Epithelial cell of esophagus (primary cell): ENCODE results near the gene KPNB1.
"Not testable (repeated sequence)": the region's sequence is repeated elsewhere in the genome, so short reads cannot be mapped to it uniquely, and the experiment has no call there.

Experiments used
- DNase-seq: peaks from one replicate; pipeline ENCODE4 v3.0.0; 2010; ENCODE audit warnings: low read depth
- H3K4me3 ChIP-seq: 2 replicates; pipeline ENCODE4 v1.5.1; 2011; ENCODE audit warnings: mild to moderate bottlenecking, low read length, control low read depth
- TF ChIP-seq, protein P1 (sequence below): IDR thresholded peaks from 2 replicates; pipeline ENCODE4 v1.5.1; 2011; ENCODE audit warnings: low read depth, mild to moderate bottlenecking, low read length, control low read depth, inconsistent platforms; ENCODE audit not compliant: insufficient read depth; ENCODE audit errors: missing control alignments

KPNB1 gene

DNA sequence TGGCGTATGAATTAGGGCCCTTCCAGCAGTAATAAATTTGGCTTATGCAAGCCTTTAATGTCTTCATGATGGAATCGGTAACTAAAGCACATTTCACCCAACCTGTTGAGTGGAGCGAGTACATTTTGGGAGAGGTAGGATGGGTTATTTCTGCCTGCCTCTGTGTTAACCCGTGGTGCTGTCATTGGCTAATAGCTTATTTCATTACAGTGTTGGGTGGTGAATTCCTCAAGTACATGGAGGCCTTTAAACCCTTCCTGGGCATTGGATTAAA lies 26.4 kb downstream of the KPNB1 start:
- no peak overlapping the region for H3K4me3 ChIP-seq
- TF ChIP-seq, protein P1, sequence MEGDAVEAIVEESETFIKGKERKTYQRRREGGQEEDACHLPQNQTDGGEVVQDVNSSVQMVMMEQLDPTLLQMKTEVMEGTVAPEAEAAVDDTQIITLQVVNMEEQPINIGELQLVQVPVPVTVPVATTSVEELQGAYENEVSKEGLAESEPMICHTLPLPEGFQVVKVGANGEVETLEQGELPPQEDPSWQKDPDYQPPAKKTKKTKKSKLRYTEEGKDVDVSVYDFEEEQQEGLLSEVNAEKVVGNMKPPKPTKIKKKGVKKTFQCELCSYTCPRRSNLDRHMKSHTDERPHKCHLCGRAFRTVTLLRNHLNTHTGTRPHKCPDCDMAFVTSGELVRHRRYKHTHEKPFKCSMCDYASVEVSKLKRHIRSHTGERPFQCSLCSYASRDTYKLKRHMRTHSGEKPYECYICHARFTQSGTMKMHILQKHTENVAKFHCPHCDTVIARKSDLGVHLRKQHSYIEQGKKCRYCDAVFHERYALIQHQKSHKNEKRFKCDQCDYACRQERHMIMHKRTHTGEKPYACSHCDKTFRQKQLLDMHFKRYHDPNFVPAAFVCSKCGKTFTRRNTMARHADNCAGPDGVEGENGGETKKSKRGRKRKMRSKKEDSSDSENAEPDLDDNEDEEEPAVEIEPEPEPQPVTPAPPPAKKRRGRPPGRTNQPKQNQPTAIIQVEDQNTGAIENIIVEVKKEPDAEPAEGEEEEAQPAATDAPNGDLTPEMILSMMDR = no peak

DNA sequence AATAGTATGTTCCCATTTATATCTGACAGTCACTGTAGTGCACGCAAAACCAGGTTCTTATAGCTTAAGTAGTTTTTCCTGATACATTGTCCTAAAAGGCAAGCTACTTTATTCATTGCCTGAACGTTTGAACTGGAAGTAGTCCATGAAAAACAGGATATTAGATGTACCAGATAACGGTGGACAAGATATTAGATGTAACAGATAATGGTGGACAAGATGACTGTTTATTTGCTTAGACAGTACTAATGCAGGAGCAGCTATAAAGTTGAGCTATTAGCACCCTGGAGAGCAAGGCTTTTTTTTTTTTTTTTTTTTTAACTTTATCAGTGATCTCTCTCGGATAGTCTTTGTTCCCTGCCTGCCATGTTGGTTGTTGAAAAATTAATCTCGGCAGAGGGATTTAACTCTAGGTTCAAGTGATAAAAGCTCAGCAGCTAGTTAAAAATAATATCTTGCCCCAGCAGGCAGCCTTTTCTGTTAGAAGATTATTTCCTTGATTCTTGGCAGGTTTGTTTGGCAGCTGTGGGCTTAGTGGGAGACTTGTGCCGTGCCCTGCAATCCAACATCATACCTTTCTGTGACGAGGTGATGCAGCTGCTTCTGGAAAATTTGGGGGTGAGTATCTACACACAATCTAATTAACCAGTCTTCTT lies 26.9 kb downstream of the KPNB1 start:
- no peak overlapping the region for H3K4me3 ChIP-seq
- DNase-seq = no peak
- TF ChIP-seq, protein P1 = no peak

More for the DNA sequence above, 26.4 kb downstream of the KPNB1 start:
- DNase-seq = no peak

DNA sequence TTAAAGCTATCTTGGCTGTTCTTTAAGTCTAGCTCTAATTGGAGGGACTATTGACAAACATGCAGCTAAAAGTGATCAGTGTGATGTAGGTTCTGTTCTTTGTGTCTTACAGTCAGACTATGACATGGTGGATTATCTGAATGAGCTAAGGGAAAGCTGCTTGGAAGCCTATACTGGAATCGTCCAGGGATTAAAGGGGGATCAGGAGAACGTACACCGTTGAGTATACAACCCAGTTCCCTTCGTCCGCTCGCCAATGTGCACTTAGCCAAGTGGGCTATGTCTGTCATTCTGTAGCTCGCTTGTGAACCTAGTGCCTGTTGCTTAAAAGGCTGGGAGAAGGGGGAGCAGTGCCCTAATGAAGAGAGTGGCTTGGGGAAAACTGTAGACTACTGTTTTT lies 28.5 kb downstream of the KPNB1 start:
- H3K4me3 ChIP-seq = no peak overlapping the region
- TF ChIP-seq, protein P1 = no peak
- no peak for DNase-seq

DNA sequence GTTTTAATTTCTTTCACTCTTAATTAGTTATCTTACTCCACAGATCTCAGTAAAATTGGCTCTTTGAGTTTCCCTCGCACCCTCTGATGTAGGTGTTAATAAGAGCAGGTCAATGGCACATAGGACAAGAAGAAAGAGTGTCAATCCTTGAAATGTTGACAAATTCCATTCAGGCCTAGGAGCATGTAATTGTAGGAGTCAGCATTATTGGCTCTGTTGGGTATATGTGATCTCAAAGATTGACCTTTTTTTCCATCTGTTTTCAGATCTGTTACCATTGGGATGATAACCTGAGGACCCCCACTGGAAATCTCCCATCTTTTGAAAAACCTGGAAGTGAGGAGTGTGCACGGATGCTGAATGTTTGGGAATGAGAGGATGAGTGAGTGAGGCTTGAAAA lies 32.4 kb downstream of the KPNB1 start:
- no peak overlapping the region for H3K4me3 ChIP-seq
- DNase-seq = no peak
- TF ChIP-seq, protein P1 = no peak

DNA sequence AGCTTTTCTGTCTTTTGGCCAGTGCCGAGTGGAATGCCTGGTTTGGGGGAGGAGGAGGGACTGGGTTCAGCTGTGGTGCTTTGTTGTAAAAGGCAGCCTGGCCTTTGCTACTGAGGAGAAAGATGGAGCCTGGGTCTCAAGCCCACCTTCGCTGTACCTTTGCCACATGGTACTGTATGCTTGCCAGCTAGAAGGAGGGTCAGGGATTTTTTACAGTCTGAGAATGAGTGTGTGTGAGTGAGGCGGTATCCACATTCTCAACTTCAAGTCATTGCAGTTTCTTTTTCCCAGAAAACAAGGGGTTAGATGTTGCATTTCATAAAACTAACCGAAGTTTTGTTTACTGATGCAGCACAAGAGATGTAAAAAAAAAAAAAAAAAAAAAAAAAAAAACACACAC lies 33.0 kb downstream of the KPNB1 start:
- not testable (repeated sequence) for H3K4me3 ChIP-seq, DNase-seq

DNA sequence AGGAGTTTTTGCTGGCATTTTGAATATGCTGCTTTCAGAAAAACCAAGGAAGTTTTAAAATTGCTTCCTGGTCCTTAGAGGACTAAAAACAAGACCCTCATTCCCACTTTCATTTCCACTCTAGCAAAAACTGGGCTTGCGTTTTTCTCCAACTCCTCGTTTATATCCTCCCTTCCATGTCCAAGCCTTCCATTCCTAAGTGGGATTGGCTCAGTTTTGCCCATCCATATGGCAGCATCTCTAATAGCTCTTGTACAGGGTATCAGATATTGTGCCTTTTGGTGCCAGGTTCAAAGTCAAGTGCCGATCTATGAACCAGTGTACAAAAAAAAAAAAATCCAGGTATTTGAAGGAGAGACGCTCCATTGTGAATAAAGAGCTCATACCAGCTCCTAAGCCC lies 34.3 kb downstream of the KPNB1 start:
- H3K4me3 ChIP-seq = no peak overlapping the region
- TF ChIP-seq, protein P1 = no peak
- no peak for DNase-seq

DNA sequence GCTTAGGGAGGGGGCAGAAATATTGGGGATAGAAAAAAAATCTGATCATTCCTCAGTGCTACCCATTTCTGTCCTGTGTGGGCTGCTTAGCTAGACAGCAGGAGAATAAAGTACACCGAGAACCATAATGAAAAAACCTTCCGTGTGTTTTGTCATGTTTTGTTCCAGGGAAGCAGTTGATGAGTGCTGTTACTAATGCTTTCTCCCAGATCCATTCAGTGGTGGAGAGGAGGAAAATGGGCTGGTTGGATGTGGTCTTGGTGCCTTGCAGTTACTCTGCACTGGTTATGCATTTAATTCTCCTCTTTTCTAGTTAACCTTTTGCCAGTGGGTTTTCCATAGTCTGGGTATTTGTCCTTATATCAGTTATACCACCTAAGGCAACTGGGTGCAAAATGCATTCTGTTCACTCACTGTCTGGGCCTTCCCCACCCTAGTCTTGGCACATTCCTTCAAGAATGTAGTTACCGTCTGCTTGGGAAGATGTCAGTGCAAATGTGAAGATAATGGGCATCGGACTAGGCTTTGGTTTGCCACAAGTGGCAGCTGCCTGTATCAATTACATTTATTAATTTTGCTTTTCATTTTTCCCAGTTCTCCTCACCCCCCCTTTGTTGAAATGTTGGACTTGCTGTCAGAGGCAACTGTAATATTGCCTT lies 34.9 kb downstream of the KPNB1 start:
- H3K4me3 ChIP-seq = no peak overlapping the region
- no peak for DNase-seq
- TF ChIP-seq, protein P1 = no peak
